Iris pigment epithelial cell (primary cell): ENCODE data around the gene MPZ.
A peak's percentile ranks its signal among the peaks of the same experiment; 100 is the strongest.
"Not testable (repeated sequence)": the region's sequence is repeated elsewhere in the genome, so short reads cannot be mapped to it uniquely, and the experiment has no call there.

Experiments
- DNase-seq: peaks from one replicate; pipeline ENCODE4 v3.0.0-alpha.2; 2011; ENCODE audit warnings: low read depth

MPZ gene

GRCh38 chr1:161309868-161310267 lies at the start of gene MPZ:
TSS of gene MPZ (minus strand) at chr1:161309968. CDS start at chr1:161309905, 63 bp downstream.
- DNase-seq = no peak

GRCh38 chr1:161359291-161359690 lies 49.5 kb upstream of the MPZ start:
- no peak for DNase-seq

- no peak for DNase-seq
Measured at GRCh38 chr1:161357073-161357472, 47.3 kb upstream of the MPZ start.

- peak; percentile 80 for DNase-seq
Measured at GRCh38 chr1:161351482-161351881, 41.7 kb upstream of the MPZ start.

- no peak for DNase-seq
Measured at GRCh38 chr1:161350671-161351070, 40.9 kb upstream of the MPZ start.

- no peak for DNase-seq
Measured at GRCh38 chr1:161342821-161343220, 33.1 kb upstream of the MPZ start.

GRCh38 chr1:161342177-161342576 lies 32.4 kb upstream of the MPZ start:
- no peak for DNase-seq

GRCh38 chr1:161335796-161336195 lies 26.0 kb upstream of the MPZ start:
- peak; percentile 30 for DNase-seq

GRCh38 chr1:161333166-161333565 lies 23.4 kb upstream of the MPZ start:
- DNase-seq = no peak

GRCh38 chr1:161330346-161330745 lies 20.6 kb upstream of the MPZ start:
- no peak for DNase-seq

- DNase-seq = no peak
Measured at GRCh38 chr1:161324020-161324419, 14.3 kb upstream of the MPZ start.

GRCh38 chr1:161315841-161316674 lies 6.3 kb upstream of the MPZ start:
- not testable (repeated sequence) for DNase-seq

GRCh38 chr1:161314201-161314981 lies 4.6 kb upstream of the MPZ start, which contains the start of gene SDHC:
TSS of gene SDHC (plus strand) at chr1:161314381. CDS start at chr1:161314406, 25 bp downstream.
- peak; percentile 92 for DNase-seq

- no peak for DNase-seq
Measured at GRCh38 chr1:161313554-161314200, 3.9 kb upstream of the MPZ start.

- DNase-seq = no peak
Measured at GRCh38 chr1:161311595-161312181, 1.9 kb upstream of the MPZ start.

- DNase-seq = peak; percentile 68
Measured at GRCh38 chr1:161307892-161308638, 1.7 kb downstream of the MPZ start.

GRCh38 chr1:161307230-161307768 lies 2.5 kb downstream of the MPZ start:
- DNase-seq = peak; percentile 59

- DNase-seq = peak; percentile 51
Measured at GRCh38 chr1:161305867-161306519, 3.8 kb downstream of the MPZ start.

- no peak for DNase-seq
Measured at GRCh38 chr1:161304927-161305866, 4.6 kb downstream of the MPZ start.
